Effector memory CD8-positive, alpha-beta T cell (primary cell): ENCODE measurements around the gene MTMR12.

Source experiments
- ATAC-seq: fragments of 150-1000 bp; cut with Tn5 transposase; replicated peaks from 2 replicates; pipeline ENCODE4 v1.10.0; 2021; ENCODE audit warnings: mild to moderate bottlenecking, moderate library complexity
- DNase-seq, 3 experiments: peaks; one replicate each; pipeline ENCODE4 v3.0.0; 2021
- H3K27ac Mint-ChIP-seq, 2 donors: one replicate each; pipeline ENCODE4 v1.8.0; 2022; ENCODE audit warnings: mild to moderate bottlenecking in 2 of 2, mixed read lengths in 2 of 2, moderate library complexity in 2 of 2
- H3K27me3 Mint-ChIP-seq, 2 donors: one replicate each; pipeline ENCODE4 v1.8.0; 2022; ENCODE audit warnings: mixed read lengths in 2 of 2
- H3K36me3 Mint-ChIP-seq: one replicate; pipeline ENCODE4 v1.8.0; 2022; ENCODE audit warnings: mild to moderate bottlenecking, moderate library complexity, mixed read lengths; ENCODE audit not compliant: insufficient read depth
- H3K4me1 Mint-ChIP-seq, 2 donors: one replicate each; pipeline ENCODE4 v1.8.0; 2022; ENCODE audit warnings: low read depth in 2 of 2, mixed read lengths in 2 of 2
- H3K4me3 Mint-ChIP-seq, 2 donors: one replicate each; pipeline ENCODE4 v1.8.0; 2022; ENCODE audit warnings: mild to moderate bottlenecking in 2 of 2, mixed read lengths in 2 of 2, moderate library complexity in 2 of 2
- H3K9me3 Mint-ChIP-seq, 2 donors: one replicate each; pipeline ENCODE4 v1.8.0; 2022; ENCODE audit warnings: mixed read lengths in 2 of 2
- total RNA-seq, 9 experiments: gene quantifications; one replicate each; lab custom pipeline; 2026; lab: John Stamatoyannopoulos, UW

The MTMR12 gene
- 44.0 to 61.8 (median 48.4) reads per million in 9 experiments for total RNA-seq

- no peaks in the 10 kb centered on the region for H3K9me3 Mint-ChIP-seq
- peaks cover 32 to 35% of the 10 kb centered on the region in 2 donors for H3K4me1 Mint-ChIP-seq
- peak; percentile 87 for ATAC-seq
- H3K4me3 Mint-ChIP-seq: peak within 1 kb of the TSS; percentile 75 to 89
- peak within 1 kb of the TSS; percentile 75 to 92 for H3K27ac Mint-ChIP-seq
- peaks cover 23% of the 10 kb centered on the region for H3K36me3 Mint-ChIP-seq
- no peaks in the 10 kb centered on the region for H3K27me3 Mint-ChIP-seq
- DNase-seq: peak; percentile 99 to 100 (median 100)
Observed at GRCh38 chr5:32312595-32313332, at the start of gene MTMR12. Gene MTMR12, minus strand, starts transcription at chr5:32312939. Its CDS starts 101 bp downstream, at chr5:32312838.

GRCh38 chr5:32362527-32362926 is 49.8 kb upstream of the MTMR12 start:
- Mint-ChIP-seq H3K27ac (no peak overlapping the region), H3K27me3 (no peaks in the 10 kb centered on the region), H3K9me3 (no peaks in the 10 kb centered on the region), H3K4me3 (no peak overlapping the region), H3K4me1 (no peaks in the 10 kb centered on the region), H3K36me3 (peaks cover 43% of the 10 kb centered on the region)
- no peak for DNase-seq
- no peak for ATAC-seq

- peaks cover 42% of the 10 kb centered on the region for H3K36me3 Mint-ChIP-seq
- H3K27ac Mint-ChIP-seq: no peak overlapping the region
- H3K9me3 Mint-ChIP-seq: no peaks in the 10 kb centered on the region
- H3K4me1 Mint-ChIP-seq: no peaks in the 10 kb centered on the region
- no peak overlapping the region for H3K4me3 Mint-ChIP-seq
- ATAC-seq (no peak), DNase-seq (no peak)
- no peaks in the 10 kb centered on the region for H3K27me3 Mint-ChIP-seq
Observed at GRCh38 chr5:32360906-32361305, 48.2 kb upstream of the MTMR12 start.

- DNase-seq (no peak), ATAC-seq (no peak)
- H3K27ac Mint-ChIP-seq: no peak overlapping the region
- peaks cover 55% of the 10 kb centered on the region for H3K36me3 Mint-ChIP-seq
- no peaks in the 10 kb centered on the region for H3K27me3 Mint-ChIP-seq
- no peaks in the 10 kb centered on the region for H3K4me1 Mint-ChIP-seq
- no peak overlapping the region for H3K4me3 Mint-ChIP-seq
- no peaks in the 10 kb centered on the region for H3K9me3 Mint-ChIP-seq
Observed at GRCh38 chr5:32358611-32359010, 45.9 kb upstream of the MTMR12 start.

GRCh38 chr5:32357658-32358057 is 44.9 kb upstream of the MTMR12 start:
- ATAC-seq (no peak), DNase-seq (no peak)
- H3K9me3 Mint-ChIP-seq: no peaks in the 10 kb centered on the region
- H3K4me3 Mint-ChIP-seq: no peak overlapping the region
- peaks cover 51% of the 10 kb centered on the region for H3K36me3 Mint-ChIP-seq
- no peaks in the 10 kb centered on the region for H3K27me3 Mint-ChIP-seq
- peak overlapping the region in 1 of 2 donors; percentile 25 for H3K27ac Mint-ChIP-seq
- H3K4me1 Mint-ChIP-seq: no peaks in the 10 kb centered on the region

- Mint-ChIP-seq H3K4me1 (no peaks in the 10 kb centered on the region), H3K9me3 (no peaks in the 10 kb centered on the region), H3K27me3 (no peaks in the 10 kb centered on the region), H3K4me3 (no peak overlapping the region), H3K36me3 (peaks cover 37% of the 10 kb centered on the region), H3K27ac (no peak overlapping the region)
- ATAC-seq (no peak), DNase-seq (no peak)
Observed at GRCh38 chr5:32355686-32356085, 42.9 kb upstream of the MTMR12 start.

GRCh38 chr5:32353420-32353819 is 40.7 kb upstream of the MTMR12 start:
- no peak overlapping the region for H3K4me3 Mint-ChIP-seq
- no peaks in the 10 kb centered on the region for H3K4me1 Mint-ChIP-seq
- no peaks in the 10 kb centered on the region for H3K27me3 Mint-ChIP-seq
- H3K9me3 Mint-ChIP-seq: no peaks in the 10 kb centered on the region
- DNase-seq: no peak
- peaks cover 22% of the 10 kb centered on the region for H3K36me3 Mint-ChIP-seq
- ATAC-seq: no peak
- peak overlapping the region in 1 of 2 donors; percentile 44 for H3K27ac Mint-ChIP-seq

GRCh38 chr5:32352685-32353084 is 39.9 kb upstream of the MTMR12 start:
- Mint-ChIP-seq H3K27me3 (no peaks in the 10 kb centered on the region), H3K36me3 (peaks cover 17% of the 10 kb centered on the region), H3K4me1 (no peaks in the 10 kb centered on the region), H3K27ac (peak overlapping the region in 1 of 2 donors; percentile 35), H3K4me3 (no peak overlapping the region), H3K9me3 (no peaks in the 10 kb centered on the region)
- ATAC-seq: no peak
- DNase-seq: no peak

- no peaks in the 10 kb centered on the region for H3K9me3 Mint-ChIP-seq
- DNase-seq (no peak), ATAC-seq (no peak)
- peaks cover 12 to 13% of the 10 kb centered on the region in 2 donors for H3K27me3 Mint-ChIP-seq
- H3K4me1 Mint-ChIP-seq: no peaks in the 10 kb centered on the region
- H3K4me3 Mint-ChIP-seq: no peak overlapping the region
- no peaks in the 10 kb centered on the region for H3K36me3 Mint-ChIP-seq
- H3K27ac Mint-ChIP-seq: no peak overlapping the region
Observed at GRCh38 chr5:32346869-32347268, 34.1 kb upstream of the MTMR12 start.

- no peak overlapping the region for H3K4me3 Mint-ChIP-seq
- DNase-seq: no peak
- no peak overlapping the region for H3K27ac Mint-ChIP-seq
- no peak for ATAC-seq
- no peaks in the 10 kb centered on the region for H3K4me1 Mint-ChIP-seq
- peaks cover 12 to 13% of the 10 kb centered on the region in 2 donors for H3K27me3 Mint-ChIP-seq
- H3K36me3 Mint-ChIP-seq: no peaks in the 10 kb centered on the region
- peaks cover 0 to 2% of the 10 kb centered on the region in 2 donors for H3K9me3 Mint-ChIP-seq
Observed at GRCh38 chr5:32343058-32343672, 30.4 kb upstream of the MTMR12 start.

GRCh38 chr5:32342656-32343055 is 29.9 kb upstream of the MTMR12 start:
- Mint-ChIP-seq H3K4me3 (no peak overlapping the region), H3K9me3 (peaks cover 0 to 3% of the 10 kb centered on the region in 2 donors), H3K4me1 (no peaks in the 10 kb centered on the region), H3K27ac (no peak overlapping the region), H3K27me3 (peaks cover 12 to 13% of the 10 kb centered on the region in 2 donors), H3K36me3 (no peaks in the 10 kb centered on the region)
- DNase-seq: no peak
- ATAC-seq: no peak

- ATAC-seq (no peak), DNase-seq (no peak)
- peaks cover 0 to 3% of the 10 kb centered on the region in 2 donors for H3K9me3 Mint-ChIP-seq
- peaks cover 13 to 16% of the 10 kb centered on the region in 2 donors for H3K27me3 Mint-ChIP-seq
- no peak overlapping the region for H3K27ac Mint-ChIP-seq
- no peak overlapping the region for H3K4me3 Mint-ChIP-seq
- no peaks in the 10 kb centered on the region for H3K36me3 Mint-ChIP-seq
- no peaks in the 10 kb centered on the region for H3K4me1 Mint-ChIP-seq
Observed at GRCh38 chr5:32339878-32340277, 27.1 kb upstream of the MTMR12 start.

GRCh38 chr5:32339198-32339597 is 26.5 kb upstream of the MTMR12 start:
- no peak for DNase-seq
- H3K36me3 Mint-ChIP-seq: no peaks in the 10 kb centered on the region
- ATAC-seq: no peak
- H3K27me3 Mint-ChIP-seq: peaks cover 13 to 16% of the 10 kb centered on the region in 2 donors
- no peak overlapping the region for H3K27ac Mint-ChIP-seq
- no peaks in the 10 kb centered on the region for H3K4me1 Mint-ChIP-seq
- peaks cover 0 to 3% of the 10 kb centered on the region in 2 donors for H3K9me3 Mint-ChIP-seq
- H3K4me3 Mint-ChIP-seq: no peak overlapping the region

GRCh38 chr5:32332966-32333365 is 20.2 kb upstream of the MTMR12 start:
- ATAC-seq (no peak), DNase-seq (no peak)
- Mint-ChIP-seq H3K9me3 (no peaks in the 10 kb centered on the region), H3K36me3 (no peaks in the 10 kb centered on the region), H3K27me3 (peaks cover 0 to 4% of the 10 kb centered on the region in 2 donors), H3K4me1 (peaks cover 0 to 4% of the 10 kb centered on the region in 2 donors), H3K4me3 (no peak overlapping the region), H3K27ac (no peak overlapping the region)
